ENCODE measurements around the gene NHEJ1.

DNA sequence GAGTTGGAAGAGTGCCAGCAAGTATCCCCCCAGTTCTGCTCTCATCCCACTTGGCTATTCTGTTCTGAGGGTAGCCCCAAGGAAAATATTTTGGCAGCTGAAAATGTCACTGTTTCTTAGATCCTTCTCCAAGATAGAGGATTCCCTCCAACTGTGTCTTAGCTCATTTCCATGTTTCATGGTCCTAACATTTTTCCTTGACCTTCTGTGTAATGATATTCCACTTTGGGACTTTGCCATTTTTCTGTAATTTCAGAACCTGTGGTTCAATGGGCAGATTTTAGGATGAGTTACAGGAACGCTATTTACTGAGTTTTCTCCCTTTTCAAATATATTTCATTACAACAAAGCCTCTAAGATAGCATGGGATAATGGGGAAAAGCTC lies 34.7 kb downstream of the NHEJ1 start:
- no peak for TF ChIP-seq EZH2 (IDR thresholded peaks at IDR 0.05; ENCODE audit: insufficient read depth, low read length)
- TF ChIP-seq, protein P1, sequence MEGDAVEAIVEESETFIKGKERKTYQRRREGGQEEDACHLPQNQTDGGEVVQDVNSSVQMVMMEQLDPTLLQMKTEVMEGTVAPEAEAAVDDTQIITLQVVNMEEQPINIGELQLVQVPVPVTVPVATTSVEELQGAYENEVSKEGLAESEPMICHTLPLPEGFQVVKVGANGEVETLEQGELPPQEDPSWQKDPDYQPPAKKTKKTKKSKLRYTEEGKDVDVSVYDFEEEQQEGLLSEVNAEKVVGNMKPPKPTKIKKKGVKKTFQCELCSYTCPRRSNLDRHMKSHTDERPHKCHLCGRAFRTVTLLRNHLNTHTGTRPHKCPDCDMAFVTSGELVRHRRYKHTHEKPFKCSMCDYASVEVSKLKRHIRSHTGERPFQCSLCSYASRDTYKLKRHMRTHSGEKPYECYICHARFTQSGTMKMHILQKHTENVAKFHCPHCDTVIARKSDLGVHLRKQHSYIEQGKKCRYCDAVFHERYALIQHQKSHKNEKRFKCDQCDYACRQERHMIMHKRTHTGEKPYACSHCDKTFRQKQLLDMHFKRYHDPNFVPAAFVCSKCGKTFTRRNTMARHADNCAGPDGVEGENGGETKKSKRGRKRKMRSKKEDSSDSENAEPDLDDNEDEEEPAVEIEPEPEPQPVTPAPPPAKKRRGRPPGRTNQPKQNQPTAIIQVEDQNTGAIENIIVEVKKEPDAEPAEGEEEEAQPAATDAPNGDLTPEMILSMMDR (IDR thresholded peaks at IDR 0.05; ENCODE audit: insufficient read depth, low read depth, low read length): no peak
